IMR-90 (cell line): Measurements from ENCODE around the gene KRTAP19-1. TPM values are rescaled to one million over a fixed set of nuclear protein-coding genes. Genes with fewer than 3 reads are reported as not detected.

Source experiments
- ATAC-seq: fragments of 200-7000 bp; cut with Tn5 transposase; 2 replicates; pipeline ENCODE4 v1.9.1; 2020; ENCODE audit warnings: low read depth, mild to moderate bottlenecking, moderate library complexity
- BruUV-seq: library from RNA; stranded (reverse); fragments of 400-500 nt; replicated peaks from 2 replicates; lab custom pipeline; 2021; lab: Mats Ljungman, UMichigan
- CTCF ChIA-PET: fragments of 300-600 bp; formaldehyde crosslinking; extraction: SDS; loops from one replicate; lab custom pipeline; 2021; ENCODE audit warnings: antibody characterized with exemption; lab: Yijun Ruan, JAX
- POLR2A ChIA-PET: fragments of 300-600 bp; sonication (Branson Sonifier 250); formaldehyde crosslinking; loops from one replicate; lab custom pipeline; 2022; ENCODE audit warnings: antibody characterized with exemption; ENCODE audit not compliant: unreplicated experiment; lab: Charles Lee
- DNase-seq: peaks from one replicate; pipeline ENCODE4 v3.0.0; 2013
- H2AFZ ChIP-seq: replicated peaks from 2 replicates; pipeline ENCODE3; 2013; ENCODE audit warnings: low read length, mild to moderate bottlenecking; ENCODE audit not compliant: poor library complexity
- H2AK5ac ChIP-seq: 2 replicates; pipeline ENCODE4 v1.6.1; 2013; ENCODE audit warnings: low read depth, low read length, inconsistent platforms
- H2AK9ac ChIP-seq: replicated peaks from 2 replicates; pipeline ENCODE3; 2013; ENCODE audit warnings: mild to moderate bottlenecking, low read depth, low read length, moderate library complexity; ENCODE audit not compliant: poor library complexity
- H2BK120ac ChIP-seq: 2 replicates; pipeline ENCODE4 v1.6.1; 2013; ENCODE audit warnings: low read depth, low read length, inconsistent platforms
- H2BK15ac ChIP-seq: 3 replicates; pipeline ENCODE4 v1.6.1; 2013; ENCODE audit warnings: low read depth, low read length, inconsistent platforms
- H2BK20ac ChIP-seq: 2 replicates; pipeline ENCODE4 v1.6.1; 2013; ENCODE audit warnings: low read depth, mild to moderate bottlenecking, inconsistent platforms, low read length, moderate library complexity
- H2BK5ac ChIP-seq: 2 replicates; pipeline ENCODE4 v1.6.1; 2013; ENCODE audit warnings: mild to moderate bottlenecking, low read depth, low read length, inconsistent platforms; ENCODE audit not compliant: poor library complexity, severe bottlenecking
- H3K14ac ChIP-seq: replicated peaks from 2 replicates; pipeline ENCODE4 v1.6.1; 2013; ENCODE audit warnings: low read depth, low read length, inconsistent platforms
- H3K18ac ChIP-seq: 2 replicates; pipeline ENCODE4 v1.6.1; 2013; ENCODE audit warnings: low read depth, low read length, control low read depth
- H3K23ac ChIP-seq: 2 replicates; pipeline ENCODE4 v1.6.1; 2013; ENCODE audit warnings: low read depth, low read length, inconsistent platforms
- H3K27ac ChIP-seq: 2 replicates; pipeline ENCODE4 v1.5.1; 2013; ENCODE audit warnings: mild to moderate bottlenecking, control low read depth, low read length; ENCODE audit not compliant: insufficient read depth
- H3K27me3 ChIP-seq: 2 replicates; pipeline ENCODE4 v1.6.1; 2013; ENCODE audit warnings: low read length; ENCODE audit not compliant: control insufficient read depth, insufficient read depth
- H3K36me3 ChIP-seq: 2 replicates; pipeline ENCODE4 v1.6.1; 2013; ENCODE audit warnings: low read length, mixed read lengths; ENCODE audit not compliant: control insufficient read depth, insufficient read depth
- H3K4ac ChIP-seq: 2 replicates; pipeline ENCODE4 v1.6.1; 2013; ENCODE audit warnings: low read depth, low read length, inconsistent platforms
- H3K4me1 ChIP-seq: 2 replicates; pipeline ENCODE4 v1.6.1; 2013; ENCODE audit warnings: low read length, mixed read lengths; ENCODE audit not compliant: control insufficient read depth, insufficient read depth
- H3K4me2 ChIP-seq: 2 replicates; pipeline ENCODE4 v1.6.1; 2013; ENCODE audit warnings: low read depth, mild to moderate bottlenecking, control low read depth, low read length, moderate library complexity
- H3K4me3 ChIP-seq: 2 replicates; pipeline ENCODE4 v1.5.1; 2013; ENCODE audit warnings: low read depth, mild to moderate bottlenecking, control low read depth, low read length, moderate library complexity; ENCODE audit not compliant: insufficient read depth
- H3K56ac ChIP-seq: 2 replicates; pipeline ENCODE4 v1.6.1; 2013; ENCODE audit warnings: low read length, inconsistent platforms; ENCODE audit not compliant: insufficient read depth; ENCODE audit errors: extremely low read depth
- H3K79me1 ChIP-seq, 2 experiments: 2 replicates each; pipeline ENCODE4 v1.6.1; 2013; ENCODE audit warnings: low read length in 2 of 2, inconsistent platforms in 1 of 2, low read depth in 1 of 2
- H3K9ac ChIP-seq: 2 replicates; pipeline ENCODE4 v1.6.1; 2013; ENCODE audit warnings: low read depth, low read length, control low read depth
- H3K9me1 ChIP-seq: 2 replicates; pipeline ENCODE4 v1.6.1; 2013; ENCODE audit warnings: low read length, inconsistent platforms; ENCODE audit not compliant: insufficient read depth
- H3K9me3 ChIP-seq: 2 replicates; pipeline ENCODE4 v1.6.1; 2013; ENCODE audit warnings: low read length; ENCODE audit not compliant: control insufficient read depth, insufficient read depth
- H4K20me1 ChIP-seq: 2 replicates; pipeline ENCODE4 v1.6.1; 2013; ENCODE audit warnings: low read length, inconsistent platforms; ENCODE audit not compliant: insufficient read depth
- H4K5ac ChIP-seq: 2 replicates; pipeline ENCODE4 v1.6.1; 2013; ENCODE audit warnings: mild to moderate bottlenecking, low read depth, low read length, control low read depth
- H4K8ac ChIP-seq, 2 experiments: 2 replicates each; pipeline ENCODE4 v1.6.1; 2013; ENCODE audit warnings: low read depth in 2 of 2, low read length in 2 of 2, control low read depth in 1 of 2, inconsistent platforms in 1 of 2
- H4K91ac ChIP-seq: 2 replicates; pipeline ENCODE4 v1.6.1; 2013; ENCODE audit warnings: low read depth, low read length, inconsistent platforms; ENCODE audit not compliant: insufficient read depth
- BHLHE40 ChIP-seq: fragments of 150-350 bp; IDR thresholded peaks from 2 replicates; pipeline ENCODE4 v1.6.1; 2016; ENCODE audit warnings: mild to moderate bottlenecking, low read depth, low read length
- CEBPB ChIP-seq: IDR thresholded peaks from 2 replicates; pipeline ENCODE4 v1.6.1; 2012; ENCODE audit warnings: low read depth, low read length, improper control_type of control experiment
- CHD1 ChIP-seq: IDR thresholded peaks from 2 replicates; pipeline ENCODE4 v1.6.1; 2012; ENCODE audit warnings: low read depth, low read length, improper control_type of control experiment
- FOS ChIP-seq: fragments of 150-350 bp; IDR thresholded peaks from 2 replicates; pipeline ENCODE4 v1.6.1; 2016; ENCODE audit warnings: low read depth, low read length
- MAFK ChIP-seq: IDR thresholded peaks from 2 replicates; pipeline ENCODE4 v1.6.1; 2012; ENCODE audit warnings: low read depth, low read length, improper control_type of control experiment
- MAZ ChIP-seq: IDR thresholded peaks from 2 replicates; pipeline ENCODE4 v1.6.1; 2012; ENCODE audit warnings: low read depth, mild to moderate bottlenecking, low read length, improper control_type of control experiment, moderate library complexity, borderline replicate concordance
- MXI1 ChIP-seq: IDR thresholded peaks from 2 replicates; pipeline ENCODE4 v1.6.1; 2012; ENCODE audit warnings: low read depth, mild to moderate bottlenecking, low read length, moderate library complexity, borderline replicate concordance
- NFE2L2 ChIP-seq: fragments of 150-350 bp; IDR thresholded peaks from 2 replicates; pipeline ENCODE4 v1.6.1; 2016; ENCODE audit warnings: low read depth, mild to moderate bottlenecking, low read length
- POLR2A ChIP-seq: IDR thresholded peaks from 2 replicates; pipeline ENCODE4 v1.6.1; 2012; ENCODE audit warnings: mild to moderate bottlenecking, low read depth, low read length
- RAD21 ChIP-seq: IDR thresholded peaks from 2 replicates; pipeline ENCODE4 v1.6.1; 2012; ENCODE audit warnings: low read length, improper control_type of control experiment
- RCOR1 ChIP-seq: IDR thresholded peaks from 2 replicates; pipeline ENCODE4 v1.6.1; 2012; ENCODE audit warnings: mild to moderate bottlenecking, low read length, improper control_type of control experiment; ENCODE audit not compliant: insufficient replicate concordance
- RFX5 ChIP-seq: IDR thresholded peaks from 2 replicates; pipeline ENCODE4 v1.8.0; 2012; ENCODE audit warnings: low read depth, mild to moderate bottlenecking, low read length, moderate library complexity
- SMC3 ChIP-seq: fragments of 150-350 bp; IDR thresholded peaks from 2 replicates; pipeline ENCODE4 v1.6.1; 2016; ENCODE audit warnings: low read depth, mild to moderate bottlenecking, antibody characterized with exemption, low read length, moderate library complexity
- WGBS, 2 experiments: methylation state at CpG; one replicate each; pipeline versions ENCODE4 v1.1.5 to v1.1.7; 2013; ENCODE audit warnings: missing lambda C conversion rate in 2 of 2; ENCODE audit not compliant: insufficient read length in 1 of 2; ENCODE audit errors: extremely low coverage in 2 of 2; 5-methylcytosine and 5-hydroxymethylcytosine counted together
- dilution Hi-C: fragments of 300-500 bp; cut with HindIII; formaldehyde crosslinking; loops from one replicate; pipeline ENCODE4 v1.14.3; 2018; ENCODE audit warnings: low sequenced_read_pairs; ENCODE audit not compliant: unreplicated experiment
- in situ Hi-C: fragments of 300-500 bp; cut with MboI; formaldehyde crosslinking; loops from 3 replicates; pipeline ENCODE4 v1.14.3; 2019; ENCODE audit warnings: low sequenced_read_pairs, inconsistent platforms, mixed read lengths
- intact Hi-C: fragments of 100-400 bp; cut with micrococcal nuclease; formaldehyde crosslinking; loops from 2 replicates; pipeline ENCODE4 v1.10.0; 2022
- polyA plus RNA-seq, 3 experiments: library from polyadenylated mRNA; depleted of rRNA; stranded (reverse); fragments of >200 nt; gene quantifications; 2 replicates each; pipeline ENCODE4 v1.2.3, GENCODE V29; 2012; ENCODE audit warnings: low replicate concordance in 1 of 3
- total RNA-seq: library from RNA; depleted of rRNA; stranded (reverse); fragments of >200 nt; gene quantifications from 2 replicates; pipeline ENCODE4 v1.2.3, GENCODE V29; 2012
- TF ChIP-seq, protein P1 (sequence below): conservative IDR thresholded peaks from 2 replicates; pipeline ENCODE4 v1.5.1; 2012; ENCODE audit warnings: mild to moderate bottlenecking, low read depth, low read length, improper control_type of control experiment
- TF ChIP-seq, protein P2 (sequence below): fragments of 150-350 bp; IDR thresholded peaks from 2 replicates; pipeline ENCODE4 v1.6.1; 2016; ENCODE audit warnings: low read depth, mild to moderate bottlenecking, low read length, moderate library complexity, borderline replicate concordance
- TF ChIP-seq, protein P3 (sequence below): fragments of 150-350 bp; IDR thresholded peaks from 2 replicates; pipeline ENCODE4 v1.6.1; 2017; ENCODE audit warnings: mild to moderate bottlenecking, antibody characterized with exemption, low read length, low read depth

KRTAP19-1 gene
- total and polyA plus RNA-seq, 2 of the 4 experiments (the other 2 are of a cell fraction) = not detected

DNA sequence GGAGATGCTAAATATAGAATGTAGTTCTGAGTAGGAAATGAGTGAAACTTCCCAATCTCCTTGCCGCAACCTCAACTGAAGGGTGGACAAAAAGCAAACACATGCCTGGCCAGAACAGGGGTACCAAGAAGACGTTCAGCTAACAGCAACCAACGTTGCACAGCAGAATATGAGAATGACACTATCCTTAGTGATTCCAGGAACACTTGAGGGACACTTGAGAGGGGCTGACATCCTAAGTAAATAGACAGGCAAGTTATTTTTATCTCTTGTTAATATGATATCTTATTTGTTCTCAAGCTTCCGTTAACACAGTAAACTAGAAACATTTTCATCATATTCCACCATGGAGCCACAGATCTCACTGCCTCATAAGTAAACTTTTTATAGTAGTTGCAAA, 908 bp downstream of the KRTAP19-1 start:
- H4K8ac ChIP-seq = no peak overlapping the region
- intact Hi-C loops (no loop called here), dilution Hi-C loops (no loop called here), in situ Hi-C loops (no loop called here)
- H4K91ac ChIP-seq = no peak overlapping the region
- no peak overlapping the region for H2AK5ac ChIP-seq
- CTCF ChIA-PET = no interaction called here
- no peak overlapping the region for H2AK9ac ChIP-seq
- H3K4me2 ChIP-seq = no peak overlapping the region
- H3K18ac ChIP-seq = no peak overlapping the region
- H3K4me3 ChIP-seq = no peak overlapping the region
- no peak overlapping the region for H3K56ac ChIP-seq
- no peak for ATAC-seq
- H3K9ac ChIP-seq = no peak overlapping the region
- no CpG with 5 or more reads among the region's 4 CpGs for WGBS, 2 experiments
- no peak overlapping the region for H3K14ac ChIP-seq
- H3K27ac ChIP-seq = no peak overlapping the region
- DNase-seq = no peak
- H3K23ac ChIP-seq = no peak overlapping the region
- no peak overlapping the region for H4K5ac ChIP-seq
- H3K27me3 ChIP-seq = no peaks in the 10 kb centered on the region
- no peak overlapping the region for H2BK5ac ChIP-seq
- POLR2A ChIA-PET = no interaction called here
- H2BK15ac ChIP-seq = no peak overlapping the region
- no TSS peak for BruUV-seq
- no peaks in the 10 kb centered on the region for H3K9me1 ChIP-seq
- no peaks in the 10 kb centered on the region for H4K20me1 ChIP-seq
- TF ChIP-seq MXI1 (no peak), SMC3 (no peak), RFX5 (no peak), CHD1 (no peak), RAD21 (no peak), FOS (no peak), CEBPB (no peak), NFE2L2 (no peak), MAZ (no peak), POLR2A (no peak), BHLHE40 (no peak), MAFK (no peak), RCOR1 (no peak)
- TF ChIP-seq, protein P1, sequence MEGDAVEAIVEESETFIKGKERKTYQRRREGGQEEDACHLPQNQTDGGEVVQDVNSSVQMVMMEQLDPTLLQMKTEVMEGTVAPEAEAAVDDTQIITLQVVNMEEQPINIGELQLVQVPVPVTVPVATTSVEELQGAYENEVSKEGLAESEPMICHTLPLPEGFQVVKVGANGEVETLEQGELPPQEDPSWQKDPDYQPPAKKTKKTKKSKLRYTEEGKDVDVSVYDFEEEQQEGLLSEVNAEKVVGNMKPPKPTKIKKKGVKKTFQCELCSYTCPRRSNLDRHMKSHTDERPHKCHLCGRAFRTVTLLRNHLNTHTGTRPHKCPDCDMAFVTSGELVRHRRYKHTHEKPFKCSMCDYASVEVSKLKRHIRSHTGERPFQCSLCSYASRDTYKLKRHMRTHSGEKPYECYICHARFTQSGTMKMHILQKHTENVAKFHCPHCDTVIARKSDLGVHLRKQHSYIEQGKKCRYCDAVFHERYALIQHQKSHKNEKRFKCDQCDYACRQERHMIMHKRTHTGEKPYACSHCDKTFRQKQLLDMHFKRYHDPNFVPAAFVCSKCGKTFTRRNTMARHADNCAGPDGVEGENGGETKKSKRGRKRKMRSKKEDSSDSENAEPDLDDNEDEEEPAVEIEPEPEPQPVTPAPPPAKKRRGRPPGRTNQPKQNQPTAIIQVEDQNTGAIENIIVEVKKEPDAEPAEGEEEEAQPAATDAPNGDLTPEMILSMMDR = no peak
- TF ChIP-seq, protein P2, sequence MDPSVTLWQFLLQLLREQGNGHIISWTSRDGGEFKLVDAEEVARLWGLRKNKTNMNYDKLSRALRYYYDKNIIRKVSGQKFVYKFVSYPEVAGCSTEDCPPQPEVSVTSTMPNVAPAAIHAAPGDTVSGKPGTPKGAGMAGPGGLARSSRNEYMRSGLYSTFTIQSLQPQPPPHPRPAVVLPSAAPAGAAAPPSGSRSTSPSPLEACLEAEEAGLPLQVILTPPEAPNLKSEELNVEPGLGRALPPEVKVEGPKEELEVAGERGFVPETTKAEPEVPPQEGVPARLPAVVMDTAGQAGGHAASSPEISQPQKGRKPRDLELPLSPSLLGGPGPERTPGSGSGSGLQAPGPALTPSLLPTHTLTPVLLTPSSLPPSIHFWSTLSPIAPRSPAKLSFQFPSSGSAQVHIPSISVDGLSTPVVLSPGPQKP = no peak
- TF ChIP-seq, protein P3, sequence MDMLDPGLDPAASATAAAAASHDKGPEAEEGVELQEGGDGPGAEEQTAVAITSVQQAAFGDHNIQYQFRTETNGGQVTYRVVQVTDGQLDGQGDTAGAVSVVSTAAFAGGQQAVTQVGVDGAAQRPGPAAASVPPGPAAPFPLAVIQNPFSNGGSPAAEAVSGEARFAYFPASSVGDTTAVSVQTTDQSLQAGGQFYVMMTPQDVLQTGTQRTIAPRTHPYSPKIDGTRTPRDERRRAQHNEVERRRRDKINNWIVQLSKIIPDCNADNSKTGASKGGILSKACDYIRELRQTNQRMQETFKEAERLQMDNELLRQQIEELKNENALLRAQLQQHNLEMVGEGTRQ = no peak
- H3K79me1 ChIP-seq = no peaks in the 10 kb centered on the region
- H3K9me3 ChIP-seq = peaks cover 10% of the 10 kb centered on the region
- H3K36me3 ChIP-seq = no peaks in the 10 kb centered on the region
- H2BK120ac ChIP-seq = no peak overlapping the region
- no peaks in the 10 kb centered on the region for H3K4me1 ChIP-seq
- no peak overlapping the region for H2AFZ ChIP-seq
- H2BK20ac ChIP-seq = no peak overlapping the region
- no peak overlapping the region for H3K4ac ChIP-seq
